Measurements from ENCODE around the gene FASTKD2.

The FASTKD2 gene

DNA sequence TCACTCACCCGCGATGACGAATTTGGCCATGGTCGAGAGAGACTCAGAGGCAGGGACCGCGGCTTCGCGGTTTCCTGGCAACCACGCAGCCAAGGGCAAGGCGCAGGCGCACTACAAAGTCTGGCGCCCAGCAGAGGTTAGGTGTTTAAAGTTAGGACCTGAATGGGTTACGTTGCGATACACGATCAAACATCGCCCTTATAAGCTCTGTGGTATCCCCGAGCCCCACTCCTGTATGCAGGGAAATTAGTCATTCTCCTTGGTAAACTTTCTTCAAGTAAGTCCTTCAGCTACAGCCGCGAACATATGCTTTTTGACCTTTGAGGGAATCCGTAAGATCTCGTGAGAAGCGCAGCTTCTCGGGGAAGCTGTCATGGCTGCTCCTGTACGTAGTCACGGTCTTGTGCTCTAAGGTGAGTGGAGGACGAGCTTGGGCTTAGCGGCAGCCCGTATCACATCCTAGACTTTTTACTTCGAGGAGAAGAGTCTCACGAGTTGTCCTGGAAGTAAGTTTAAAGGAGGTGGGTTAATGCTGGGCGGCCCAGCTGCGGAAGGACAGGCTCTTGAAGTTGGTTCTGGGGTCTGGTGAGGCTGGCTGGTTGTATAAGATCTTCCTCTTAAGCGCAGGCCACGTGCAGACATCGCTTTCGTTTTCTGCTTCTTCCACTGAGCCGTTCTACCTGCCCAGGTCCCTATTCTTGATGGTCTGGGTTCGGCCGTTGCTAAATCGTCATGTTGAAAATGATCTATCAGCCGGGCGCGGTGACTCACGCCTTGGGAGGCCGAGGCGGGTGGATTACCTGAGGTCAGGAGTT lies at the start of gene FASTKD2, which contains the start of gene MDH1B:
TSS of gene FASTKD2 (plus strand) at position 365 of the 815 bp plus-strand sequence. CDS start 1,088 bp downstream, outside the sequence.
TSS of gene MDH1B (minus strand) at position 87 of the 815 bp plus-strand sequence. CDS start at position 30, 57 bp downstream.
- peak; percentile 85 for DNase-seq (ENCODE audit: low spot score)

DNA sequence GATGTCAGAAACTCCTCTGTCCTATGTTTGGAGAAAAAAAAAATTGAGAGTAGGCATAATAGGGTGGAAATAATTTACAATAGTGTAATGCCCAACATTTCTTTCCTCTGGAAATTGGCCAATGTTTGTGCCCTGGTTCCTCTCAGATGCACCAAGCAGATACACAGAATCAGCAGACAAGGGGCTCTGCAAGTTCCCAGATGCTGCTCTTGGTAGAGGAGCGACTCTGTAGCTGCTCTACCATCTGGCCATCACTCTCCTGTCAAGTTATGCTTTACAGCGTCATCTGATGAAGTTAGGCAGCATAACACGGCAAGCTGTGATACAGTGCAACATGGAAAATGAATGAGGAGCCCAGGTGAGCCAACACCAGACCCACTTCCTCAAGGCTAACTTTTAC lies 48.8 kb upstream of the FASTKD2 start:
- no peak for DNase-seq (ENCODE audit: low spot score)

DNA sequence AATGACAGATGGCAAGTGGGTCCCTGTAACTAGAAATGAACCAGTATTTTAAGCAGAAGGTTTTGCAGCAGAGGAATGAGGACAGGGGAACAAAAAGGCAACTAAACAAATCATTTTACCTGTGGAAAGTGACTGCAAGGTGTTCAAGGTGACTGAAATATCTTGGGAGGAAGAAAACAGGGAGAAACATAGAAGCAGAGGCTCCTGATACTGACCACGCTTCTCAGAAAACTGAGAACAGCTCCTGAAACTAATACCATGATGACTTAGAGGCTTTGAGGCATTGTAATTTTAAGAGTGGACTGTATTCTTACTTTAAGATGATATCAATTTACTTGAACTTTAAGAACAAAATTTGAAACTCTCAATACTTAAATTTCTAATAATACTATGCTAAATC lies 47.1 kb upstream of the FASTKD2 start, which contains the start of gene DYTN:
TSS of gene DYTN (minus strand) at position 101 of the 400 bp plus-strand sequence. CDS start 117 bp downstream, outside the sequence.
- no peak for DNase-seq (ENCODE audit: low spot score)

DNA sequence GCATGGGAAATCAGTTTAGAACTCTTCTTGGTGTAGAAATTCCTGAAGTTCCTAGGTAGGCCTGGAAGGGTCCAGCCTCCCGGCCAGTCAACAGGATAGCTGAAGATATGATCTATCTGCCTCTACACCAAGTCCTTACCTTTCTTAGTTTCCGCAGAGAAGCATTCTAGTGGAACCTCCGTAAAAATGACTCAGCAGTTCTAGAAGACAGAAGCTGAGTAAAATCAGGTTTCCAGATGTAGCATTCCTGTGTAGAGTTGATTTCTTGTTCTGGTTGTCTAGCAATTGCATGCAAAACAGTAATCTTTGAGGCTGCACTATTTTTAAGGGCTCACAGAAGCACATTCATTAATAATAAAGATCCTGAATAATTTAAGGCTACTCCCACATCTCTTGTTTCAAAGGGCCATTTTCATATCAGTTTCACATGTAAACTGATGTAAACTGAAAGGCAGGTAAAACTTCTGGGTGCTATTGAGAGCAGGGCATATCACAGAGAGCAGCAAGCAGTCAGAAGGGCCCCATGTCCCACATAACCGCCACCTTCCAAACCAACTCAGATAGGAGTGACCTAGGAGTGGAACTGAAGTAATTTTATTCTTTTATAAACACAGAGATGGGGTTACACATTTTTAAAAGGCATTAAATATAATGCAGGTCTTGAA lies 44.0 kb upstream of the FASTKD2 start:
- DNase-seq (ENCODE audit: low spot score), result no peak

DNA sequence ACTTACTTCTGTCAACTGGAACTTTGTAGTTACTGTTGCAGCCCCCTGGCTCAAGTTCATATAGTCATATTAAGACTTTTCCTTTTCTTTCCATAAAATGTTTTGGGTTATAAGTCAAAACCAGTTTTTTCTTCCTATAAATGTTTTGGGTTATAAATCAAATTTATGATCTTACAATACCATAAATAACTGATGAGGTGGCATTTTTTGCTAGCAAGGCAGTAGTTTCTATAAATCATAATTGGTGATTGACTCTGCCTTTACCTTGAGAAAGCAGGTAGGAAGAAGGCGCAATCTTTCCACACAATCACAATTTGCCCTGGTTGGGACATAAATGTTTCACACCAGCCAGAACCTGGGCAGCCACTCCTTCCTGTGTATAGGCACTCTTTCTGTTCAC lies 42.1 kb upstream of the FASTKD2 start:
- DNase-seq (ENCODE audit: low spot score), result no peak

DNA sequence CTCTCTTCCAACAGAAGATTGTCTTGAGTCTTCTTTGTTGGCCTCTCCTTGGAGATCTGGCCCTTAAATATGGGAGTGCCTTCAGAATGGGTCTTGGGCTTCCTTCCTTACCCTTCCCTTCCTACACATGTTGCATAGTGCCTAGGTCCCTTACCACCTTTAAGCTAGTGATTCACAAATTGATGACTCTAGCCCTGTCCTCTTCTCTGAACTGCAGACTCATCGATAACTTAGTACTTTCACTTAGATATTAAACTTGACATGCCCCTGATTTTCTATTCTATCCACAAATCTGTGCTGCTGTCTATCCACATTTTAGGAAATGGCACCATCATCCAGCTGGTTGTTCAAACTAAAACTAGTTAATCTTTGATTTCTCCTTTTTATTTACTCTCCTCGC lies 38.1 kb upstream of the FASTKD2 start:
- DNase-seq (ENCODE audit: low spot score), result no peak

DNA sequence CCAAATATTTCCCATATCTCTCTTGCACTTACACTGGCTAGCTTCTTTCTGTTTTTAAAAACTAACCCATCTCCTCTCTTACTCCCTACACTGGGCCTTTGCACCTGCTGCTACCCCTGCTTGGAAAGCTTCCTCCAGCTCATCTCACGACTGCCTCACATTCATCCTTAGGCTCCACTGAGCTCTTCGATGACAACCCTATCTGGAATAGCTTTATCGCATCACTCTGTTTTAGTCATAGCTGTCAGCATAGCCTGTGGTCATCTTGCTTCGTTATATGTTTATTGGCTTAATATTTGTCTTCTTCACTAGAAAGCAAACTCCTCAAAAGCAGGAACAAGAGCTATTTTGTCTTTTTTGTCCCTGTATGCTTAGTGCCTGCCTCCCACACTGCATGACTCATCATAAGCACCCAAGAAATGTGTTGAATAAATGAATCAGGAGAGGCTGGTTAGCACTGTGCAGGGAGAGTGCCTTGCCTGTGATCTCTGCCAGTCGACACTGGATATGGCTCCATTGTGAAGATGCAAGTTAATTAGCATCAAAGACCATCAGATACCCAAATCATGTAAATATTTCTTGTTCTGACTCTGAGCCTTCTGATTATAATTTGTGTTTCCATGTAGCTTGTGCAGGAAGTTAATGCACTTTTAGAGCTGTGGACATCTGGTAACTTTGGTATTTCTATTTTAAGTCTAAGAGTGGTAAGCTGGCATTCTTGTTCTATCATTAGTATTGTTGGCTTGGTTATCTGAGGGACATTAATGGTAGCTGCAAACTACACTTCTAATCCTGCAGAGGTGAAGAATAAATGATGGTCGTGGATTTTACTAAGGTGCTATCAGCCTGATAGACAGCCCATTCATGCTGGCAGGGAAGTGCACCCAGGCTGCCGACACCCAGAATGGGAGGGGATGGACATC lies 36.9 kb upstream of the FASTKD2 start:
- no peak for DNase-seq (ENCODE audit: low spot score)

DNA sequence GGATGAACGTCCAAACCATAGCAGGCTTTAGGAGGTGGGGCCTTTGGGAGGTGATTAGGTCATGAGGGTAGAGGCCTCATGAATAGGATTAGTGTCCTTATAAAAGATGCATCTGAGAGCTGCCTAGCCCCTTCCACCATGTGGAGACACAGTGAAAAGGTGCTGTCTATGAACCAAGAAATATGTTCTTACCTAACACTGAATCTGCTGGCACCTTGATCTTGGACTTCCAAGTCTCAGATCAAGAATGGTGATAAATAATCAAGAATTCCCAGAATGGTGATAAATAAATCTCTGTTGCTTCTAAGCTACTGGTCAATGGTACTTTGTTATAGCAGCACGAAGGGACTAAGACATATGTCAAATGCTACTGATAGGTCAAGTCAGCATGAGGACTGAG lies 32.1 kb upstream of the FASTKD2 start:
- DNase-seq (ENCODE audit: low spot score), result no peak

DNA sequence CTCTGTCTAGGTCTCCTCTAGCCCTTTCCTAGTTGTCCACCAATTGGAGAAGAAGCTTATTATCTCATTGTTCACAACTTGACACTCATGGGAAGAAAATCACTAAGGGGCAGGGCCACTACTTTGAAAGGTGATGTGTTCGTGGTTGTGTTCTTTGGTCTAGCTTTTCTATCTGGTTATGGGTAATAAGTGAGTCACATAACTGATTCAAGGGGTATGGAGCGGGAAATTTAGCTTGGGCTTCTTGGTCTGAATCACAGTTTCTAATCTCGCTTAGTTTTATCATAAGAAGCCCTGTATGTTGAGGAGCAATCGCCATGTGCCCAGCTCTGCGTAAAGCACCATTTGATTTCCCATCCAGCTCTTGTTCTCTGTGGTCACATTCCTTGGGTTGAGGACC lies 28.5 kb upstream of the FASTKD2 start:
- no peak for DNase-seq (ENCODE audit: low spot score)

DNA sequence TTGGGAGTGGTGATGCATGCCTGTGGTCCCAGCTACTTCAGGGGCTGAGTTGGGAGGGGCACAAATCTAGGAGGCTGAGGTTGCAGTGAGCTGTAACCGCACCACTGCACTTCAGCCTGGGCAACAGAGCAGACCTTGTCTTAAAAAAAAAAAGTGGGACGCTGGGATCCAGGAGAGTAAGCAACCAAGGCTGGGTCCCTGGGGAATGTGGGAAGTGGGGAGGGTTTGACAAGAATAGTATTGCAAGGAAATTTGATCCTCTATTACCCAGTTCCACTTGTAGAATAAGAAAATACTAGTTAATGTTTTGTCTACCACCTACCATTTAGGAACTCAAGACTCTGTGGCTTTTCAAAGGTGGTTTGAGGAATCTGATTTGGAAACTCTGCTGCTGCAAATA lies 26.1 kb upstream of the FASTKD2 start:
- DNase-seq (ENCODE audit: low spot score), result no peak

DNA sequence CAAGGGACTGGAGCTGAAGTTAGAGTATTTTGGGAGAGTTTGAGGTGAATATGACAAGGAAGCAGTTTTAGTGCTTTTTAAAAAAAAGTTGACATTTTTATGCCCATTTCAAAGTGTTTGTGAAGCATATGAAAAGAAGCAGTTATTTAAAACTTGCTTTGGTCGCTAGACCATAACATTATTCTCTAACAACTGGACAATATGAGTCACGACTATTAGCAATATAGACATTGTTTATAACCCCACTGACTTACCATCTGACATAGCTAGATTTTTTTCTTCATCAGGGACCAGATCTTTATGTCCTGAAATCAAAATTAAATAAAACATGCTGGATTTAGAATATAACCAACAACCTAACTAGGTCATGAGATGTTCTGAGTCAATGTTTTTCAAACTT lies 24.6 kb upstream of the FASTKD2 start:
- no peak for DNase-seq (ENCODE audit: low spot score)

DNA sequence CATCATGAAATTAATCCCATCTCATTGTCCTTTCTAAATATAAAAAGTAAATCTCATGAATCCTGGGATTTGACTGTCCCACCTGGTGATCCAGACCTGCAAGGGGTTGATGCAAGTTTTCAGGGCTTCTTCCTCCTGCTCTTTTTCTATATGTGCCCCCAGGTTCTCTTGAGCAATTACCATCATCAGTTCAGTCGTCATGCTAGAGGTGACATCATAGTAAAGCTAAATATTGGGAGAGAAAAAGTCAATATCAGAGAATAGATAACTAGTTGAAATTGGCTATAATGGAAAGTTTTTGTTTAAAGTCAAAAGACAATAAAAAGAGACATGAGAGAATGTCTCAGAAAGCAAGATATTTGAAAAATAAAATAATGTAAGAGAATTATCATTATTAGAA lies 8.6 kb upstream of the FASTKD2 start:
- no peak for DNase-seq (ENCODE audit: low spot score)

DNA sequence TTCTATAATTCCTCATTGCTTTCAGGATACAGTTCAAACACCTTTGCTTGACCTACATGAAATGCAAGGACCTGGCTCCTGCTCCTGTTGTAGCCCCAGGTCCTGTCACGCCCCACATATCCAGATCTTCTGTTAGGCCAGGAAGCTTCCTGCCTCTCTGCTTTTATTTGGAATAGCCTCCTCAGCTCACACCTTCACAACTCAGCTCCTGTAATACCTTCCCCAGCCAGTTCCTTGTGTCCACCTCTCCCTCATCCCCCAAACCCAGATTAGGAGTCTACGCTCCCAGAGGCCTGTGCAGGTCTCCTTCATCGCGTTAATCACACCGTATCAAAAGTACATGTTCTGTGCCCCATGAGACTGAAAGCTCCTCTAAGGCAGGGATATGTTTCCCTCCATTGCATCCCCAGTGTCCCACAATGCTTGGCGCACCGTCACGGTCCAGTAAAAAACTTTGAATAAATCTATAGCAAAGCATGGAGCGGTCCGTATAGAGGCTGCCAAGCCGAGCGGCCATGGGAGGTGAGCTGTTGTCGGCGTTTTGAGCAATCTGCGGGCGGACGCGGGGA lies 649 bp upstream of the FASTKD2 start:
- no peak for DNase-seq (ENCODE audit: low spot score)

DNA sequence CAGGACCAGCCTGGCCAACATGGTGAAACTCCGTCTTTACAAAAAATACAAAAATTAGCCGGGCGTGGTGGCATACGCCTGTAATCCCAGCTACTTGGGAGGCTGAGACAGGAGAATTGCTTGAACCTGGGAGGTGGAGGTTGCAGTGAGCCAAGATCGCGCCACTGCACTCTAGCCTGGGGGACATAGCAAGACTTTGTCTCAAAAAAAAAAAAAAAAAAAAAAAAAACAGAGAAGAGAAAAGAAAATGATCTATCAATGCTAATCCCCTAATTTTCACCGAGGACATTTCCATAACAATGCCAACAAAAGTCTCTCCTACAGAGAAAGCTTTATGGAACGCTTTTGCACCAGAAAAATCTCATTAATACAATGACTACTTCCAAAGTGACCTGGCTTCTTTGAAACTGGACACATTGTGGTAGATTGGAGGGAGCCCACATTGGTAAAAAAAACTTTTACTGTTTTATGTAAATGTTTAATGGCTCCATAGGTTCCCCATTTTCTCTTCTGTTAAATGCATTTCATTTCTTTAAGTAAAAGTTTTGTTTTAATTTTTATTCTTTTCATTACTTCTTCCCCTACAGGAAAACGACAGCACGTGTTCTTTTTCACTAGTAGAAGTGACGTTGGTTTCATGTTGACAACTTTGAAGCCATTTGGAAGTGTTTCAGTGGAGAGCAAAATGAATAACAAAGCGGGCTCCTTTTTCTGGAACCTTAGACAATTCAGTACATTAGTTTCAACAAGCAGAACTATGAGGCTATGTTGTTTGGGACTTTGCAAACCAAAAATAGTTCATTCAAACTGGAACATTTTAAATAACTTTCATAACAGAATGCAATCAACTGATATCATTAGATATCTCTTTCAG lies 888 bp downstream of the FASTKD2 start:
- DNase-seq (ENCODE audit: low spot score), result no peak

DNA sequence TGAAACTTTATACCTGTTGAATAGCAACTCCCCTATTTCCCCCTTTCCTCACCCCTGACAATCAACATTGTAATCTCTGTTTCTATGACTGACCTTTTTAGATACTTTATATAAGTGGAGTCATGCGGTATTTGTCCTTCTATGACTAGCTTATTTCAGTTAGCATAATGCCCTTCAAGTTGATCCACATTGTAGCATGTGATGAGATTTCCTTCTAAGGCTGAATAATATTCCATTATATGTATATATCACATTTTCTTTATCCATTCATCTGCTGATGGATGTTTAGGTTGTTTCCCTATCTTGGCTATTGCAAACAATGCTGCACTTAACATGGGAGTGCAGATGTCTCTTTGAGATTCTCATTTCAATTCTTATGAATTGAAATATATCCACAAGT lies 9.5 kb downstream of the FASTKD2 start:
- no peak for DNase-seq (ENCODE audit: low spot score)

DNA sequence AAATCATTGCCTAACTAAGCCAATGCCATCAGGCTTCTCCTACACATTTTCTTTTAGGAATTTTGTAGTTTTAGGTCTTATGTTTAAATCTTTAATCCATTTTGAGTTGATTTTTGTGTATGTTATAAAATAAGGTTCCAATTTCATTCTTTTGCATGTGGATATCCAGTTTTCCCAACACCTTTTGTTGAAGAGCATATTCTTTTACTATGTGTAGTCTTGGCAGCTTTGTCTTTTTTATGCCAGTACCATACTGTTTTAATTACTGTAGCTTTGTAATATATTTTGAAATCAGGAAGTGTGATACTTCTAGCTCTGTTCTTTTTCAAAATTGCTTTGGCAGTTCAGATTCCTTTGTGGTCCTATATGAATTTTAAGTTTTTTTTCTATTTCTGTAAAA lies 11.0 kb downstream of the FASTKD2 start:
- no peak for DNase-seq (ENCODE audit: low spot score)

DNA sequence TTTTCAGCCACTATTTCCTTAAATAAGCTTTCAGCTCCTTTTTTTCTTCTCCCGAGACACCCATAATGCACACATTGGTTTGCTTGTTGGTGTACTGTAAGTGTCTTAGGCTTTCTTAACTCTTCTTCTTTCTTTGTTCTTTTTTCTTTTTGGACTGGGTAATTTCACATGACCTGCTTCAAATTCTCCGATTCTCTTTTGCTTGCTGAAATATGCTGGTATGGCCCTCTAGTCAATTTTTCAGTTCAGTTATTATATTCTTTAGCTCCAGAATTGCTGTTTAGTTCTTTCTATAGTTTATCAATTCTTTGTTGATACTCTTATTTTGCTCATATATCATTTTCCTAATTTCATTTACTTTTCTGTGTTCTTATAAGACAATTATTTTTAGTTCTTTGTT lies 15.3 kb downstream of the FASTKD2 start:
- no peak for DNase-seq (ENCODE audit: low spot score)

DNA sequence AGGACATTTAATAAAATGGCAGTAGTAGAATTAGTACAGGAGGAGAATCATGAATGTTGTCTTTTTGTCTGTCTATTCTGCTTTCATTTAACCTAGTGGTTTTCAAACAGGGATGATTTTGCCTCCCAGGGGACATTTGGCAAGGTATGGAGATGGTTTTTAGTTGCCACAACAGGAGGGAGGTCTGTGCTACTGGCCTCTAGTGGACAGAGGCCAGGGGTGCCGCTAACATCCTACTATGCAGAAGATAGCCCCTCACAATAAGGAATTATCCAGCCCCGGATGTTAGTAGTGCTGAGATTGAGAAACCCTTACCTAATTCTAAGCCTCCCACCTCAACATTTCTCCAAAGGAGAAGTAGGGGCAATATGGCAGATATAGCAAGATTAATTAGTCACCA lies 18.3 kb downstream of the FASTKD2 start:
- DNase-seq (ENCODE audit: low spot score), result no peak

DNA sequence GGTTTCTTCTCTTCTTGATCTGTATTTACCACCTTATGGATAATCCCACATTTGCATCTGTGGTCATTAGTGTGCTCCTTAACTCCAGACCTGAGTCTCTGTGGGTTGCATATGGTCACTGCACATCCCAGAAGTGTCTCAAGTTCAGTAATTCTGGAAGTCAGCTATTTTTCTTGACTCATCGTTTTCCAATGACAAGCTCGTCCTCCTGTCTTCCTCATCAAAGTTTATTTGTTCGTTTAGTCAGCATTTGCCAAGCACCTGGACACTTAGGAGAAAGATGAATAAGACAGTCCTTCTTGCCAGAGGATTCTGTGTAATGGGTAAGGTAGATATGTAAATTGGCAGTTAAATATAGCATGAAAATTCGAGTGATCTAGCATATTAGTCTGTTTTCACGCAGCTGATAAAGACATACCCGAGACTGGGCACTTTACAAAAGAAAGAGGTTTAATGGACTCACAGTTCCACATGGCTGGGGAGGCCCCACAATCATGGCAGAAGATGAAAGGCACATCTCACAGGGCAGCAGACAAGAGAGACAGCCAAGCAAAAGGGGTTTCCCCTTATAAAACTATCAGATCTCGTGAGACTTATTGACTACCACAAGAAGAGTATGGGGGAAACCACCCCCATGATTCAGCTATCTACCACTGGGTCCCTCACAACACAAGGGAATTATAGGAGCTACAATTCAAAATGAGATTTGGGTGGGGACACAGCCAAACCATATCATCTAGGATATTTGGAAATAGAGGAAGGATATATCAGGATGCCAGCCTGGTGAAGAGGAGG lies 19.4 kb downstream of the FASTKD2 start:
- DNase-seq (ENCODE audit: low spot score), result no peak

DNA sequence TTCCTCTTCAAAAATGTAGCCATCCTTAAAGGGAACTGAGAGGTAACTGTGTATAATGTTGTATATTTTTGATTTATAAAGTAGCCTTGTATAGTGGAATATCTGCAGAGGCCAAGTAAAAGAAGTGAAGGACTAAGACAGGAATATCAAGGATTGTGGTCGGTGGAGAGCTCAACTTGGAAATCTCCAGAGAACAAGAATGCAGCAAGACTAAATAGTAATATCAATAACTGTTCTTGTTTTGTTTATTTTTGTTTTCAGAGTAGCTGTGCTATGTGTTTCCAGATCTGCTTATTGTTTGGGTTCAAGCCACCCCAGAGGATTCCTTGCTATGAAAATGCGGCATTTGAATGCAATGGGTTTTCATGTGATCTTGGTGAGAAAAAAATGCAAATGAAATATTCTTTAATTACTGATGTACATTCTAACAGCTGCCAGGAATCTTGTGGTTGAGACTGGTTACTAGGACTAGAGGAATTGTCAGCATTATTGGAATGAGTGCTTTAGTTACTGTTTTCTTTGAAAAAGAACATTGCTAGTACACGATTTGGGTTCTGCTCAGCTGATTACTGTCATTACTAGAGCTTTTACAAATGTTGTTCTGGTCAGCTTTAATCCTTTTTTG lies 25.0 kb downstream of the FASTKD2 start:
- no peak for DNase-seq (ENCODE audit: low spot score)

Measured in hematopoietic multipotent progenitor cell treated with erythropoietin and hydrocortisone succinate and interleukin-3 and kit ligand, for 15 days (in vitro differentiated cells).